H1 (cell line): ENCODE results near the gene TMEM253. TPM values are rescaled to one million over a fixed set of nuclear protein-coding genes. Genes with fewer than 3 reads are reported as not detected.

Source experiments
- CTCF ChIA-PET: fragments of 300-600 bp; sonication (Branson Sonifier 250); formaldehyde crosslinking; loops from one replicate; lab custom pipeline; 2021; ENCODE audit not compliant: partially characterized antibody; lab: Charles Lee
- POLR2A ChIA-PET: fragments of 300-600 bp; sonication (Branson Sonifier 250); formaldehyde crosslinking; loops from one replicate; lab custom pipeline; 2021; ENCODE audit warnings: inconsistent platforms; ENCODE audit not compliant: partially characterized antibody; lab: Charles Lee
- DNase-seq, 2 experiments: peaks; one replicate each; pipeline versions ENCODE4 v3.0.0 to v3.0.0-alpha.2; 2010 to 2022; ENCODE audit warnings: low spot score in 2 of 2, low read depth in 1 of 2, mixed read lengths in 1 of 2
- FAIRE-seq: peaks from 2 replicates; lab custom pipeline; 2011; peaks lifted over from hg19 to GRCh38; lab: Jason Lieb, UNC
- H2AFZ ChIP-seq: 2 replicates; pipeline ENCODE4 v1.8.1; 2012; ENCODE audit warnings: low read length, inconsistent platforms
- H2AK5ac ChIP-seq: 2 replicates; pipeline ENCODE4 v1.6.1; 2013; ENCODE audit warnings: low read depth, low read length
- H2BK120ac ChIP-seq: replicated peaks from 2 replicates; pipeline ENCODE3; 2013; ENCODE audit warnings: low read depth, low read length, inconsistent platforms
- H2BK12ac ChIP-seq: 2 replicates; pipeline ENCODE4 v1.6.1; 2013; ENCODE audit warnings: low read depth, low read length
- H2BK15ac ChIP-seq: 2 replicates; pipeline ENCODE4 v1.6.1; 2013; ENCODE audit warnings: low read length
- H2BK20ac ChIP-seq: 2 replicates; pipeline ENCODE4 v1.6.1; 2013; ENCODE audit warnings: low read length
- H2BK5ac ChIP-seq: 2 replicates; pipeline ENCODE4 v1.6.1; 2013; ENCODE audit warnings: low read depth, low read length
- H3K14ac ChIP-seq: 2 replicates; pipeline ENCODE4 v1.6.1; 2013; ENCODE audit warnings: inconsistent platforms; ENCODE audit not compliant: insufficient read length
- H3K18ac ChIP-seq: 2 replicates; pipeline ENCODE4 v1.6.1; 2013; ENCODE audit warnings: low read length; ENCODE audit errors: extremely low read depth
- H3K23ac ChIP-seq: 2 replicates; pipeline ENCODE4 v1.6.1; 2013; ENCODE audit warnings: inconsistent platforms; ENCODE audit not compliant: insufficient read length
- H3K23me2 ChIP-seq: 2 replicates; pipeline ENCODE4 v1.6.1; 2013; ENCODE audit warnings: low read depth, low read length
- H3K27ac ChIP-seq: 2 replicates; pipeline ENCODE4 v1.6.1; 2011; ENCODE audit warnings: low read depth, low read length, inconsistent platforms
- H3K27me3 ChIP-seq, 4 experiments: replicated peaks in 1 of 4; 1 replicate in 1 of 4; 2 replicates in 3 of 4; pipeline versions ENCODE4 v1.6.1 to v1.8.1; 2011 to 2013; ENCODE audit warnings: low read length in 3 of 4, mild to moderate bottlenecking in 3 of 4, inconsistent platforms in 2 of 4, mixed read lengths in 2 of 4, moderate library complexity in 1 of 4; ENCODE audit not compliant: control insufficient read depth in 3 of 4, insufficient read depth in 3 of 4; ENCODE audit errors: extremely low read depth in 1 of 4
- H3K36me3 ChIP-seq, 4 experiments: 2 replicates each; pipeline versions ENCODE4 v1.6.1 to v1.8.1; 2011 to 2013; ENCODE audit warnings: mild to moderate bottlenecking in 4 of 4, low read length in 3 of 4, moderate library complexity in 2 of 4, control low read depth in 1 of 4, inconsistent platforms in 1 of 4; ENCODE audit not compliant: insufficient read depth in 4 of 4, control insufficient read depth in 2 of 4
- H3K4ac ChIP-seq: replicated peaks from 2 replicates; pipeline ENCODE3; 2013; ENCODE audit warnings: low read length, low read depth, mixed read lengths, inconsistent platforms; ENCODE audit not compliant: insufficient read length
- H3K4me1 ChIP-seq, 4 experiments: replicated peaks in 1 of 4; 1 replicate in 1 of 4; 2 replicates in 3 of 4; pipeline versions ENCODE4 v1.6.1 to v1.8.1; 2011 to 2013; ENCODE audit warnings: low read length in 3 of 4, inconsistent platforms in 2 of 4, mixed read lengths in 1 of 4; ENCODE audit not compliant: insufficient read depth in 4 of 4, control insufficient read depth in 3 of 4
- H3K4me2 ChIP-seq, 2 experiments: 2 replicates each; pipeline versions ENCODE4 v1.6.1 to v1.8.1; 2011 to 2013; ENCODE audit warnings: low read depth in 2 of 2, low read length in 2 of 2, control low read depth in 1 of 2, inconsistent platforms in 1 of 2, mild to moderate bottlenecking in 1 of 2; ENCODE audit not compliant: insufficient read depth in 1 of 2
- H3K4me3 ChIP-seq, 4 experiments: fragments of 200-600, 300-600 bp in 1 of 4; sonication (generic), shearing (Covaris generic), sonication (Bioruptor Twin) in 1 of 4; 2 replicates each; pipeline versions ENCODE4 v1.5.1 to v1.8.1; 2011 to 2016; ENCODE audit warnings: low read length in 4 of 4, low read depth in 3 of 4, control low read depth in 2 of 4, inconsistent platforms in 2 of 4, mild to moderate bottlenecking in 2 of 4, mixed read lengths in 1 of 4, moderate library complexity in 1 of 4; ENCODE audit not compliant: insufficient read depth in 2 of 4; ENCODE audit errors: extremely low read depth in 1 of 4
- H3K56ac ChIP-seq: replicated peaks from 2 replicates; pipeline ENCODE3; 2013; ENCODE audit warnings: low read depth, mild to moderate bottlenecking, mixed read lengths, low read length, inconsistent platforms; ENCODE audit not compliant: insufficient read length
- H3K79me1 ChIP-seq: 2 replicates; pipeline ENCODE4 v1.6.1; 2013; ENCODE audit warnings: low read depth, low read length, control low read depth
- H3K79me2 ChIP-seq, 2 experiments: 2 replicates each; pipeline versions ENCODE4 v1.6.1 to v1.8.1; 2012 to 2013; ENCODE audit warnings: low read length in 2 of 2, mild to moderate bottlenecking in 2 of 2, inconsistent platforms in 1 of 2; ENCODE audit not compliant: insufficient read depth in 2 of 2, control insufficient read depth in 1 of 2
- H3K9ac ChIP-seq, 4 experiments: replicated peaks in 1 of 4; 1 replicate in 1 of 4; 2 replicates in 3 of 4; pipeline versions ENCODE4 v1.6.1 to v1.8.1; 2011 to 2013; ENCODE audit warnings: low read depth in 3 of 4, low read length in 3 of 4, control low read depth in 2 of 4, mild to moderate bottlenecking in 2 of 4, moderate library complexity in 2 of 4, inconsistent platforms in 1 of 4; ENCODE audit errors: extremely low read depth in 1 of 4
- H3K9me3 ChIP-seq, 2 experiments: 2 replicates each; pipeline versions ENCODE4 v1.6.1 to v1.8.1; 2012 to 2013; ENCODE audit warnings: mild to moderate bottlenecking in 2 of 2, moderate library complexity in 2 of 2, control low read depth in 1 of 2, inconsistent platforms in 1 of 2, low read depth in 1 of 2, low read length in 1 of 2, mixed read lengths in 1 of 2; ENCODE audit not compliant: insufficient read depth in 2 of 2
- H4K20me1 ChIP-seq, 2 experiments: replicated peaks in 1 of 2; 2 replicates each; pipeline versions ENCODE3 to v1.8.1; 2011 to 2013; ENCODE audit warnings: inconsistent platforms in 2 of 2, low read length in 2 of 2, mild to moderate bottlenecking in 1 of 2; ENCODE audit not compliant: insufficient read depth in 2 of 2, control insufficient read depth in 1 of 2
- H4K5ac ChIP-seq: 2 replicates; pipeline ENCODE4 v1.6.1; 2013; ENCODE audit warnings: low read length, low read depth, mixed read lengths, inconsistent platforms; ENCODE audit not compliant: insufficient read length
- H4K8ac ChIP-seq: 2 replicates; pipeline ENCODE4 v1.8.0; 2013; ENCODE audit warnings: mild to moderate bottlenecking, moderate library complexity, low read length, inconsistent platforms; ENCODE audit not compliant: insufficient read depth; ENCODE audit errors: extremely low read depth
- H4K91ac ChIP-seq: replicated peaks from 2 replicates; pipeline ENCODE3; 2013; ENCODE audit warnings: low read length, mixed read lengths, inconsistent platforms; ENCODE audit not compliant: insufficient read length
- CHD2 ChIP-seq: IDR thresholded peaks from 2 replicates; pipeline ENCODE4 v1.6.1; 2012; ENCODE audit warnings: low read length, improper control_type of control experiment
- CTBP2 ChIP-seq: IDR thresholded peaks from 2 replicates; pipeline ENCODE4 v1.7.0; 2011; ENCODE audit warnings: borderline replicate concordance, mild to moderate bottlenecking, moderate library complexity, mixed read lengths, low read length; ENCODE audit not compliant: insufficient read depth, insufficient read length
- GTF2F1 ChIP-seq: IDR thresholded peaks from 2 replicates; pipeline ENCODE4 v1.6.1; 2012; ENCODE audit warnings: low read depth, low read length, improper control_type of control experiment, borderline replicate concordance
- JUN ChIP-seq: IDR thresholded peaks from 2 replicates; pipeline ENCODE4 v1.6.1; 2011; ENCODE audit warnings: low read depth, mild to moderate bottlenecking, improper control_type of control experiment, low read length
- SIX5 ChIP-seq: IDR thresholded peaks from 2 replicates; pipeline ENCODE4 v1.6.1; 2011; ENCODE audit warnings: mild to moderate bottlenecking, low read depth, low read length
- SP2 ChIP-seq: IDR thresholded peaks from 2 replicates; pipeline ENCODE4 v1.6.1; 2012; ENCODE audit warnings: mild to moderate bottlenecking, low read length, inconsistent platforms
- SP4 ChIP-seq: IDR thresholded peaks from 2 replicates; pipeline ENCODE4 v1.6.1; 2012; ENCODE audit warnings: low read length, inconsistent platforms
- TCF12 ChIP-seq: IDR thresholded peaks from 2 replicates; pipeline ENCODE4 v1.6.1; 2011; ENCODE audit warnings: low read depth, mild to moderate bottlenecking, low read length
- YY1 ChIP-seq: IDR thresholded peaks from 2 replicates; pipeline ENCODE4 v1.6.1; 2011; ENCODE audit warnings: low read depth, mild to moderate bottlenecking, low read length
- WGBS, 2 experiments: shearing (Covaris generic) in 1 of 2; methylation state at CpG; one replicate each; pipeline versions ENCODE4 v1.1.6 to v1.1.7; 2013 to 2015; ENCODE audit warnings: low lambda C conversion rate in 2 of 2, mixed read lengths in 2 of 2, inconsistent platforms in 1 of 2, low coverage in 1 of 2, missing lambda C conversion rate in 1 of 2; ENCODE audit not compliant: insufficient replicate concordance in 2 of 2, insufficient coverage in 1 of 2, insufficient read length in 1 of 2; ENCODE audit errors: extremely low coverage in 1 of 2, missing lambda C conversion rate in 1 of 2; 5-methylcytosine and 5-hydroxymethylcytosine counted together
- polyA plus RNA-seq, 7 experiments: library from polyadenylated mRNA; depleted of rRNA in 3 of 7; stranded (reverse) in 5 of 7; unstranded in 2 of 7; fragments of >200 nt in 5 of 7; fragments of 200-250 nt in 2 of 7; gene quantifications; 1 replicate in 5 of 7; 2 replicates in 1 of 7; 4 replicates in 1 of 7; pipeline versions ENCODE4 v1.2.1 to v1.2.3, GENCODE V29; 2011 to 2013; ENCODE audit warnings: missing spikeins in 2 of 7, mixed read lengths in 2 of 7
- total RNA-seq: library from RNA; stranded (reverse); fragmentation: NEBNext Ultra II Directional; extraction: Animal tissue kit (Norgen Biotek cat#: 25700); gene quantifications from 2 replicates; pipeline ENCODE4 v1.2.1, GENCODE V29; 2021
- TF ChIP-seq, protein P1 (sequence below): IDR thresholded peaks from 2 replicates; pipeline ENCODE4 v1.6.1; 2011; ENCODE audit warnings: low read depth, mild to moderate bottlenecking, low read length; ENCODE audit not compliant: insufficient read depth
- TF ChIP-seq, protein P2 (sequence below): IDR thresholded peaks from 2 replicates; pipeline ENCODE4 v1.6.1; 2012; ENCODE audit warnings: inconsistent platforms

The TMEM253 gene
- total and polyA plus RNA-seq, 2 of the 8 experiments (the other 6 are each of a cell fraction or from before 2014, with no cell fraction given), result 1.9 to 2.2 TPM

DNA sequence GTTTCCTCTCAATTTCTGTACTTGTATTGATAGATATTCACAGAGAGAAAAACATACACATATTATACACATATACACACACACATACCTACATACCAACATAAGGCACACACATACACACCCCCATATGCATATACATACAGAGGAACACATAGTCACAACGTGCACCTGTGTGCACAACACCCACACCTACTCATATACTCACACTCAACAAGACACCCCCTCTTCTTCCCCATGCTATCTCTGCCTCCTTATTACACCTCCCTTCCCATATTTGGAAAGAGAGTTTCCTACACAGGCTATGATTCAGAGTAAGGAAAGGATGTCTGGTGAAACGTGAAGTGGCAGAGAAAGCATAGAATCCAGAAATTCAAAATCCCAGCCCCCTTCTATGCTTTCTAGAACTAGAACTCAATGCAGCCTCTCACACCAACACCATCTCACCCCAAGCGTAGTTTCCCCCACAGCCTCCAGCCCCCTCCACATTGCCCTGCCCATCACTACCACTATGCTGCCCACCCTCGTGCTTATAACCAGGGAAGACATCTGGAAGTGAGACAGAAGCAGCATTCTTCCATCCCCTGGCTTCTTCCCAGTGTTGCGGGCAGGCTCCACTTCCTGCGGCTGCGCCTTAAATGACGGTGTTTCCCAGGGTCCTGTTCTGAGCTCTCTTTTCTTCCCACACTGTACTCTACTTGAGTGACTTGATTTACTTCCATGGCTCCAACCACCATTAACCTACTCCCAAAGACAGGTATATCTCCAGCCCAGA, 40.8 kb upstream of the TMEM253 start:
- no peak overlapping the region for H3K14ac ChIP-seq
- H3K9me3 ChIP-seq, result no peaks in the 10 kb centered on the region
- H4K91ac ChIP-seq, result no peak overlapping the region
- no peak overlapping the region for H3K23ac ChIP-seq
- FAIRE-seq (no peak), DNase-seq (no peak)
- no peak overlapping the region for H3K18ac ChIP-seq
- no peak overlapping the region for H4K8ac ChIP-seq
- no peak overlapping the region for H2BK15ac ChIP-seq
- ChIA-PET CTCF (interaction anchor here (1.1 to 3.4 kb wide), 4 partner anchors 24 to 45 kb away, joined by 4 to 18 read pairs (median 6); no protein-coding TSS in a partner anchor), POLR2A (interaction anchor here (1.5 to 3.7 kb wide), 3 partner anchors 8 to 11 kb away, joined by 4 to 17 read pairs (median 7); partner anchors contain the start of gene ARHGEF40)
- H3K4me1 ChIP-seq, result no peaks in the 10 kb centered on the region; a peak in 2 of 7 replicates
- no peak overlapping the region for H2BK20ac ChIP-seq
- no peaks in the 10 kb centered on the region; a peak in 1 of 7 replicates for H3K27me3 ChIP-seq
- H3K4ac ChIP-seq, result no peak overlapping the region
- H3K4me3 ChIP-seq, result no peak overlapping the region
- no peaks in the 10 kb centered on the region for H3K79me1 ChIP-seq
- H2BK5ac ChIP-seq, result no peak overlapping the region
- H3K56ac ChIP-seq, result no peak overlapping the region
- no peak overlapping the region for H2BK12ac ChIP-seq
- no peaks in the 10 kb centered on the region for H3K36me3 ChIP-seq
- no peak overlapping the region for H3K9ac ChIP-seq
- no peak overlapping the region for H2AFZ ChIP-seq
- no peak overlapping the region for H3K27ac ChIP-seq
- TF ChIP-seq SIX5, result no peak
- no peak for TF ChIP-seq CHD2
- no peak for TF ChIP-seq JUN
- TF ChIP-seq, protein P1, sequence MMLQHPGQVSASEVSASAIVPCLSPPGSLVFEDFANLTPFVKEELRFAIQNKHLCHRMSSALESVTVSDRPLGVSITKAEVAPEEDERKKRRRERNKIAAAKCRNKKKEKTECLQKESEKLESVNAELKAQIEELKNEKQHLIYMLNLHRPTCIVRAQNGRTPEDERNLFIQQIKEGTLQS, result no peak
- TF ChIP-seq TCF12, result no peak
- no peak for TF ChIP-seq YY1
- TF ChIP-seq, protein P2, sequence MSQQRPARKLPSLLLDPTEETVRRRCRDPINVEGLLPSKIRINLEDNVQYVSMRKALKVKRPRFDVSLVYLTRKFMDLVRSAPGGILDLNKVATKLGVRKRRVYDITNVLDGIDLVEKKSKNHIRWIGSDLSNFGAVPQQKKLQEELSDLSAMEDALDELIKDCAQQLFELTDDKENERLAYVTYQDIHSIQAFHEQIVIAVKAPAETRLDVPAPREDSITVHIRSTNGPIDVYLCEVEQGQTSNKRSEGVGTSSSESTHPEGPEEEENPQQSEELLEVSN, result no peak
- TF ChIP-seq SP2, result no peak
- no peak for TF ChIP-seq GTF2F1
- TF ChIP-seq SP4, result no peak
- no peak for TF ChIP-seq CTBP2
- H3K4me2 ChIP-seq, result no peak overlapping the region
- H2BK120ac ChIP-seq, result no peak overlapping the region
- no peaks in the 10 kb centered on the region for H3K23me2 ChIP-seq
- no peaks in the 10 kb centered on the region for H4K20me1 ChIP-seq
- 85% methylated on average over 8 of the region's 8 CpGs; no CpG with 5 or more reads in 1 of the 2 experiments for whole genome bisulfite sequencing, 2 experiments
- no peak overlapping the region for H4K5ac ChIP-seq
- no peaks in the 10 kb centered on the region for H3K79me2 ChIP-seq
- no peak overlapping the region for H2AK5ac ChIP-seq
